Right lobe of liver (tissue), 4 donors: Measurements from ENCODE around the gene KDM4C.
"Not testable (repeated sequence)": the region's sequence is repeated elsewhere in the genome, so short reads cannot be mapped to it uniquely, and the experiment has no call there.

Source experiments
- POLR2A ChIP-seq: fragments of 450-650 bp; IDR thresholded peaks from one replicate; pipeline ENCODE4 v1.6.1; 2017; ENCODE audit warnings: antibody characterized with exemption, mild to moderate bottlenecking
- TF ChIP-seq, protein P1 (sequence below), 4 donors: fragments of 200-600 bp in 3 of 4; fragments of 450-650 bp in 1 of 4; IDR thresholded peaks; one replicate each; pipeline versions ENCODE4 v1.5.1 to v1.8.0; 2016 to 2022; ENCODE audit warnings: antibody characterized with exemption in 4 of 4, mild to moderate bottlenecking in 2 of 4
- donor health status: DM: no; HTN: no; CAD: no.
- donor health status: DM: no; HTN: no; CAD: no.
- donor health status: DM: no; HTN: yes; CAD: no.

DNA sequence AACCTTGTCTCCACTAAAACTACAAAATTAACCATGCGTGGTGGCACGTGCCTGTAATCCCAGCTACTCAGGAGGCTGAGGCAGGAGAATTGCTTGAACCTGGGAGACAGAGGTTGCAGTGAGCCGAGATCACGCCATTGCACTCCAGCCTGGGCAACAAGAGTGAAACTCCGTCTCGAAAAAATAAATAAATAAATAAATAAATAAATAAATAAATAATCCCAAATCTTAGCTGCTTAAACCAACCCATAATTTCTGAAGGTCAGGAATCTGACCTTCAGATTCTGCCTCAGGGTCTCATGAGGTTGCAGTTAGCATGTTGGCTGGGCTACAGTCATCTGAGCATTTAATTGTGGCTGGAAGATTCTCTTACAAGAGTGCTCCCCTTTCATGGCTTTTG, 48.5 kb downstream of the KDM4C start:
- TF ChIP-seq, protein P1, sequence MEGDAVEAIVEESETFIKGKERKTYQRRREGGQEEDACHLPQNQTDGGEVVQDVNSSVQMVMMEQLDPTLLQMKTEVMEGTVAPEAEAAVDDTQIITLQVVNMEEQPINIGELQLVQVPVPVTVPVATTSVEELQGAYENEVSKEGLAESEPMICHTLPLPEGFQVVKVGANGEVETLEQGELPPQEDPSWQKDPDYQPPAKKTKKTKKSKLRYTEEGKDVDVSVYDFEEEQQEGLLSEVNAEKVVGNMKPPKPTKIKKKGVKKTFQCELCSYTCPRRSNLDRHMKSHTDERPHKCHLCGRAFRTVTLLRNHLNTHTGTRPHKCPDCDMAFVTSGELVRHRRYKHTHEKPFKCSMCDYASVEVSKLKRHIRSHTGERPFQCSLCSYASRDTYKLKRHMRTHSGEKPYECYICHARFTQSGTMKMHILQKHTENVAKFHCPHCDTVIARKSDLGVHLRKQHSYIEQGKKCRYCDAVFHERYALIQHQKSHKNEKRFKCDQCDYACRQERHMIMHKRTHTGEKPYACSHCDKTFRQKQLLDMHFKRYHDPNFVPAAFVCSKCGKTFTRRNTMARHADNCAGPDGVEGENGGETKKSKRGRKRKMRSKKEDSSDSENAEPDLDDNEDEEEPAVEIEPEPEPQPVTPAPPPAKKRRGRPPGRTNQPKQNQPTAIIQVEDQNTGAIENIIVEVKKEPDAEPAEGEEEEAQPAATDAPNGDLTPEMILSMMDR (IDR thresholded peaks at IDR 0.05): not testable (repeated sequence)
- not testable (repeated sequence) for TF ChIP-seq POLR2A
